A549 (cell line): ENCODE results near the gene ZNF543. TPM values are rescaled to one million over a fixed set of nuclear protein-coding genes. Genes with fewer than 3 reads are reported as not detected.

ENCODE experiments used
- ATAC-seq, 2 experiments: fragments of 200-7000 bp in 1 of 2; fragments of >200 bp in 1 of 2; cut with Nextera tagmentation in 1 of 2; cut with Tn5 transposase in 1 of 2; 3 replicates each; pipeline versions ENCODE4 v1.8.0 to v1.9.1; 2018 to 2020; ENCODE audit warnings: mild to moderate bottlenecking in 1 of 2, moderate library complexity in 1 of 2
- CTCF ChIA-PET: fragments of 300-600 bp; sonication (Branson Sonifier 250); formaldehyde crosslinking; extraction: SDS; loops from one replicate; lab custom pipeline; 2021; ENCODE audit warnings: antibody characterized with exemption, inconsistent platforms; lab: Yijun Ruan, JAX
- POLR2A ChIA-PET: fragments of 350-600 bp; formaldehyde crosslinking; extraction: SDS; loops from one replicate; lab custom pipeline; 2021; ENCODE audit warnings: antibody characterized with exemption, inconsistent platforms; lab: Yijun Ruan, JAX
- DNase-seq, 2 experiments: peaks; one replicate each; pipeline versions ENCODE4 v3.0.0 to v3.0.0-alpha.2; 2011 to 2016; ENCODE audit warnings: low read depth in 1 of 2, low spot score in 1 of 2
- FAIRE-seq: peaks from 2 replicates; lab custom pipeline; 2011; peaks lifted over from hg19 to GRCh38; lab: Jason Lieb, UNC
- H3K27ac ChIP-seq, 2 experiments: fragments of >200 bp; sonication (Bioruptor Twin); formaldehyde crosslinking; 3 replicates each; pipeline ENCODE4 v1.5.1; 2016 to 2017
- H3K4me1 ChIP-seq: fragments of >200 bp; sonication (Bioruptor Twin); formaldehyde crosslinking; 3 replicates; pipeline ENCODE4 v1.6.1; 2016
- H3K4me2 ChIP-seq: fragments of >200 bp; sonication (Bioruptor Twin); formaldehyde crosslinking; 3 replicates; pipeline ENCODE4 v1.6.1; 2016
- H3K4me3 ChIP-seq: fragments of >200 bp; sonication (Bioruptor Twin); formaldehyde crosslinking; 3 replicates; pipeline ENCODE4 v1.5.1; 2016
- H3K9me3 ChIP-seq: fragments of >200 bp; sonication (Bioruptor Twin); formaldehyde crosslinking; 3 replicates; pipeline ENCODE4 v1.6.1; 2016
- BHLHE40 ChIP-seq: IDR thresholded peaks from 2 replicates; pipeline ENCODE4 v1.6.1; 2012; ENCODE audit warnings: low read depth, low read length, inconsistent platforms
- CHD4 ChIP-seq: fragments of 200-600 bp; sonication (generic); IDR thresholded peaks from 2 replicates; pipeline ENCODE4 v1.6.1; 2016; ENCODE audit warnings: antibody characterized with exemption, mild to moderate bottlenecking, borderline replicate concordance
- FOSB ChIP-seq: fragments of 250-450 bp; sonication (Bioruptor Pico); IDR thresholded peaks from 2 replicates; pipeline ENCODE4 v1.5.0; 2020; ENCODE audit warnings: mild to moderate bottlenecking, moderate library complexity
- FOXS1 ChIP-seq: fragments of 250-450 bp; sonication (Bioruptor Pico); IDR thresholded peaks from 2 replicates; pipeline ENCODE4 v1.5.0; 2020; ENCODE audit warnings: mild to moderate bottlenecking, moderate library complexity
- GATA3 ChIP-seq: IDR thresholded peaks from 2 replicates; pipeline ENCODE4 v1.6.1; 2012; ENCODE audit warnings: borderline replicate concordance
- HES2 ChIP-seq: fragments of >200 bp; sonication (Bioruptor Twin); formaldehyde crosslinking; IDR thresholded peaks from 2 replicates; pipeline ENCODE4 v1.6.1; 2016
- HEYL ChIP-seq: fragments of 250-450 bp; sonication (Bioruptor Pico); IDR thresholded peaks from 2 replicates; pipeline ENCODE4 v1.8.0; 2021; ENCODE audit warnings: mild to moderate bottlenecking, moderate library complexity
- HOXA7 ChIP-seq: fragments of 250-450 bp; sonication (Bioruptor Pico); IDR thresholded peaks from 2 replicates; pipeline ENCODE4 v1.5.0; 2020; ENCODE audit warnings: mild to moderate bottlenecking, moderate library complexity
- MAFK ChIP-seq: fragments of 450-650 bp; IDR thresholded peaks from 2 replicates; pipeline ENCODE4 v1.6.1; 2014; ENCODE audit not compliant: partially characterized antibody
- PHF8 ChIP-seq: fragments of 200-600 bp; sonication (generic); IDR thresholded peaks from 2 replicates; pipeline ENCODE4 v1.6.1; 2016; ENCODE audit warnings: low read depth, mild to moderate bottlenecking, antibody characterized with exemption, moderate library complexity, borderline replicate concordance
- POLR2A ChIP-seq: IDR thresholded peaks from 2 replicates; pipeline ENCODE4 v1.6.1; 2012; ENCODE audit warnings: mild to moderate bottlenecking, low read length
- RAD21 ChIP-seq, 2 experiments: fragments of >200 bp in 1 of 2; sonication (Bioruptor Twin) in 1 of 2; formaldehyde crosslinking in 1 of 2; IDR thresholded peaks in 1 of 2; conservative IDR thresholded peaks in 1 of 2; 2 replicates in 1 of 2; 3 replicates in 1 of 2; pipeline ENCODE4 v1.6.1; 2012 to 2018; ENCODE audit warnings: inconsistent platforms in 1 of 2
- SMC3 ChIP-seq: fragments of >200 bp; sonication (Bioruptor Twin); formaldehyde crosslinking; IDR thresholded peaks from 3 replicates; pipeline ENCODE4 v1.6.1; 2018; ENCODE audit warnings: inconsistent platforms
- TFCP2L1 ChIP-seq: fragments of 250-450 bp; sonication (Bioruptor Pico); IDR thresholded peaks from 2 replicates; pipeline ENCODE4 v1.5.0; 2021; ENCODE audit warnings: mild to moderate bottlenecking
- WGBS: methylation state at CpG from one replicate; pipeline ENCODE4 v1.1.6; 2017; ENCODE audit errors: missing lambda C conversion rate; 5-methylcytosine and 5-hydroxymethylcytosine counted together
- polyA plus RNA-seq, 4 experiments: library from polyadenylated mRNA; depleted of rRNA in 3 of 4; stranded (reverse); fragments of >200 nt; fragmentation: RNase III in 1 of 4; extraction: RNeasy Plus Mini Kit Qiagen cat#74134 plus additional on column Dnase treatment in 1 of 4; gene quantifications; 2 replicates in 3 of 4; 3 replicates in 1 of 4; pipeline ENCODE4 v1.2.3, GENCODE V29; 2011 to 2017
- TF ChIP-seq, protein P1 (sequence below): fragments of 250-450 bp; sonication (Bioruptor Pico); IDR thresholded peaks from 2 replicates; pipeline ENCODE4 v1.5.0; 2021; ENCODE audit warnings: mild to moderate bottlenecking, moderate library complexity, borderline replicate concordance
- TF ChIP-seq, protein P2 (sequence below): IDR thresholded peaks from 2 replicates; pipeline ENCODE4 v1.6.1; 2012
- TF ChIP-seq, protein P3 (sequence below): fragments of >200 bp; sonication (Bioruptor Twin); formaldehyde crosslinking; IDR thresholded peaks from 3 replicates; pipeline ENCODE4 v1.6.1; 2016

Gene ZNF543
- polyA plus RNA-seq, 2 of the 4 experiments (the other 2 are of a cell fraction): 1.5 to 3.9 TPM

GRCh38 chr19:57377498-57378146, 57.4 kb downstream of the ZNF543 start:
- DNase-seq (no peak), FAIRE-seq (no peak), ATAC-seq (no peak)
- Histone ChIP-seq H3K27ac (no peak overlapping the region), H3K9me3 (peaks cover 96% of the 10 kb centered on the region), H3K4me1 (no peaks in the 10 kb centered on the region), H3K4me3 (no peak overlapping the region), H3K4me2 (no peak overlapping the region)
- no peak for TF ChIP-seq BHLHE40
- no peak for TF ChIP-seq MAFK
- TF ChIP-seq, protein P1, sequence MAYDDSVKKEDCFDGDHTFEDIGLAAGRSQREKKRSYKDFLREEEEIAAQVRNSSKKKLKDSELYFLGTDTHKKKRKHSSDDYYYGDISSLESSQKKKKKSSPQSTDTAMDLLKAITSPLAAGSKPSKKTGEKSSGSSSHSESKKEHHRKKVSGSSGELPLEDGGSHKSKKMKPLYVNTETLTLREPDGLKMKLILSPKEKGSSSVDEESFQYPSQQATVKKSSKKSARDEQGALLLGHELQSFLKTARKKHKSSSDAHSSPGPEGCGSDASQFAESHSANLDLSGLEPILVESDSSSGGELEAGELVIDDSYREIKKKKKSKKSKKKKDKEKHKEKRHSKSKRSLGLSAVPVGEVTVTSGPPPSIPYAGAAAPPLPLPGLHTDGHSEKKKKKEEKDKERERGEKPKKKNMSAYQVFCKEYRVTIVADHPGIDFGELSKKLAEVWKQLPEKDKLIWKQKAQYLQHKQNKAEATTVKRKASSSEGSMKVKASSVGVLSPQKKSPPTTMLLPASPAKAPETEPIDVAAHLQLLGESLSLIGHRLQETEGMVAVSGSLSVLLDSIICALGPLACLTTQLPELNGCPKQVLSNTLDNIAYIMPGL (CRISPR knock-in tag): no peak
- no peak for TF ChIP-seq RAD21 (conservative IDR thresholded peaks at IDR 0.05 in 1 of 2, IDR thresholded peaks at IDR 0.05 in 1 of 2)
- no peak for TF ChIP-seq HOXA7 (CRISPR knock-in tag)
- TF ChIP-seq FOSB (CRISPR knock-in tag): no peak
- no peak for TF ChIP-seq PHF8
- no peak for TF ChIP-seq POLR2A
- no peak for TF ChIP-seq HES2
- no peak; the same call in 1 of the 2 replicates for TF ChIP-seq GATA3
- TF ChIP-seq TFCP2L1: no peak
- TF ChIP-seq, protein P2, sequence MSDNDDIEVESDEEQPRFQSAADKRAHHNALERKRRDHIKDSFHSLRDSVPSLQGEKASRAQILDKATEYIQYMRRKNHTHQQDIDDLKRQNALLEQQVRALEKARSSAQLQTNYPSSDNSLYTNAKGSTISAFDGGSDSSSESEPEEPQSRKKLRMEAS: no peak
- no peak for TF ChIP-seq FOXS1 (CRISPR knock-in tag)
- TF ChIP-seq, protein P3, sequence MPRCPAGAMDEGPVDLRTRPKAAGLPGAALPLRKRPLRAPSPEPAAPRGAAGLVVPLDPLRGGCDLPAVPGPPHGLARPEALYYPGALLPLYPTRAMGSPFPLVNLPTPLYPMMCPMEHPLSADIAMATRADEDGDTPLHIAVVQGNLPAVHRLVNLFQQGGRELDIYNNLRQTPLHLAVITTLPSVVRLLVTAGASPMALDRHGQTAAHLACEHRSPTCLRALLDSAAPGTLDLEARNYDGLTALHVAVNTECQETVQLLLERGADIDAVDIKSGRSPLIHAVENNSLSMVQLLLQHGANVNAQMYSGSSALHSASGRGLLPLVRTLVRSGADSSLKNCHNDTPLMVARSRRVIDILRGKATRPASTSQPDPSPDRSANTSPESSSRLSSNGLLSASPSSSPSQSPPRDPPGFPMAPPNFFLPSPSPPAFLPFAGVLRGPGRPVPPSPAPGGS: no peak
- no peak for TF ChIP-seq CHD4
- TF ChIP-seq SMC3: no peak
- TF ChIP-seq HEYL (CRISPR knock-in tag): no peak
- POLR2A ChIA-PET: no interaction called here
- WGBS: 62% methylated on average over 3 of the region's 3 CpGs
- CTCF ChIA-PET: no interaction called here

Other genes starting within 250 kb of the ZNF543 start
- not detected in 2 replicates for gene USP29, start 200.5 kb upstream of the ZNF543 start, polyA plus RNA-seq (2011; rRNA removed)
- gene USP29, start 200.5 kb upstream of the ZNF543 start, polyA plus RNA-seq (2017; fragmentation: RNase III; extraction: RNeasy Plus Mini Kit Qiagen cat#74134 plus additional on column Dnase treatment): not detected in 3 replicates
- not detected in 2 replicates for gene ZIM3, start 175.3 kb upstream of the ZNF543 start, polyA plus RNA-seq (2011; rRNA removed)
- gene ZIM3, start 175.3 kb upstream of the ZNF543 start, polyA plus RNA-seq (2017; fragmentation: RNase III; extraction: RNeasy Plus Mini Kit Qiagen cat#74134 plus additional on column Dnase treatment): not detected in 3 replicates
- gene DUXA, start 153.0 kb upstream of the ZNF543 start, polyA plus RNA-seq (2011; rRNA removed): 0.09 TPM in 1 of 2 replicates, not detected in the other
- gene DUXA, start 153.0 kb upstream of the ZNF543 start, polyA plus RNA-seq (2017; fragmentation: RNase III; extraction: RNeasy Plus Mini Kit Qiagen cat#74134 plus additional on column Dnase treatment): not detected in 3 replicates
- gene ZNF264, start 129.0 kb upstream of the ZNF543 start, polyA plus RNA-seq (2011; rRNA removed): 9.1 and 10.0 TPM in 2 replicates
- gene ZNF264, start 129.0 kb upstream of the ZNF543 start, polyA plus RNA-seq (2017; fragmentation: RNase III; extraction: RNeasy Plus Mini Kit Qiagen cat#74134 plus additional on column Dnase treatment): 3.4 to 3.9 TPM (median 3.6 TPM) in 3 replicates
- 0.83 and 0.96 TPM in 2 replicates for gene AURKC, start 89.4 kb upstream of the ZNF543 start, polyA plus RNA-seq (2011; rRNA removed)
- 0.27 to 0.43 TPM (median 0.34 TPM) in 3 replicates for gene AURKC, start 89.4 kb upstream of the ZNF543 start, polyA plus RNA-seq (2017; fragmentation: RNase III; extraction: RNeasy Plus Mini Kit Qiagen cat#74134 plus additional on column Dnase treatment)
- 5.6 and 6.6 TPM in 2 replicates for gene ZNF805, start 79.8 kb upstream of the ZNF543 start, polyA plus RNA-seq (2011; rRNA removed)
- gene ZNF805, start 79.8 kb upstream of the ZNF543 start, polyA plus RNA-seq (2017; fragmentation: RNase III; extraction: RNeasy Plus Mini Kit Qiagen cat#74134 plus additional on column Dnase treatment): 1.1 to 1.5 TPM (median 1.5 TPM) in 3 replicates
- 16.1 and 23.4 TPM in 2 replicates for gene ZNF460, start 40.0 kb upstream of the ZNF543 start, polyA plus RNA-seq (2011; rRNA removed)
- gene ZNF460, start 40.0 kb upstream of the ZNF543 start, polyA plus RNA-seq (2017; fragmentation: RNase III; extraction: RNeasy Plus Mini Kit Qiagen cat#74134 plus additional on column Dnase treatment): 0.50 to 0.63 TPM (median 0.58 TPM) in 3 replicates
- 4.8 and 5.5 TPM in 2 replicates for gene ZNF304, start 30.8 kb downstream of the ZNF543 start, polyA plus RNA-seq (2011; rRNA removed)
- 2.1 to 2.3 TPM (median 2.3 TPM) in 3 replicates for gene ZNF304, start 30.8 kb downstream of the ZNF543 start, polyA plus RNA-seq (2017; fragmentation: RNase III; extraction: RNeasy Plus Mini Kit Qiagen cat#74134 plus additional on column Dnase treatment)
- gene TRAPPC2B, start 43.1 kb downstream of the ZNF543 start, polyA plus RNA-seq (2011; rRNA removed): 25.1 and 27.8 TPM in 2 replicates
- 12.2 to 15.7 TPM (median 14.5 TPM) in 3 replicates for gene TRAPPC2B, start 43.1 kb downstream of the ZNF543 start, polyA plus RNA-seq (2017; fragmentation: RNase III; extraction: RNeasy Plus Mini Kit Qiagen cat#74134 plus additional on column Dnase treatment)
- 2.9 TPM in 2 replicates for gene ZNF547, start 43.1 kb downstream of the ZNF543 start, polyA plus RNA-seq (2011; rRNA removed)
- 1.7 to 2.1 TPM (median 2.0 TPM) in 3 replicates for gene ZNF547, start 43.1 kb downstream of the ZNF543 start, polyA plus RNA-seq (2017; fragmentation: RNase III; extraction: RNeasy Plus Mini Kit Qiagen cat#74134 plus additional on column Dnase treatment)
- 9.6 and 11.3 TPM in 2 replicates for gene ZNF548, start 69.4 kb downstream of the ZNF543 start, polyA plus RNA-seq (2011; rRNA removed)
- 6.4 to 8.4 TPM (median 7.4 TPM) in 3 replicates for gene ZNF548, start 69.4 kb downstream of the ZNF543 start, polyA plus RNA-seq (2017; fragmentation: RNase III; extraction: RNeasy Plus Mini Kit Qiagen cat#74134 plus additional on column Dnase treatment)
- gene ZNF17, start 90.7 kb downstream of the ZNF543 start, polyA plus RNA-seq (2011; rRNA removed): 6.4 and 6.8 TPM in 2 replicates
- 3.8 to 4.1 TPM (median 4.0 TPM) in 3 replicates for gene ZNF17, start 90.7 kb downstream of the ZNF543 start, polyA plus RNA-seq (2017; fragmentation: RNase III; extraction: RNeasy Plus Mini Kit Qiagen cat#74134 plus additional on column Dnase treatment)
- gene ZNF749, start 114.9 kb downstream of the ZNF543 start, polyA plus RNA-seq (2011; rRNA removed): 25.2 and 30.9 TPM in 2 replicates
- 11.7 to 12.6 TPM (median 12.4 TPM) in 3 replicates for gene ZNF749, start 114.9 kb downstream of the ZNF543 start, polyA plus RNA-seq (2017; fragmentation: RNase III; extraction: RNeasy Plus Mini Kit Qiagen cat#74134 plus additional on column Dnase treatment)
- gene VN1R1, start 136.7 kb downstream of the ZNF543 start, polyA plus RNA-seq (2011; rRNA removed): 0.19 and 0.30 TPM in 2 replicates
- gene VN1R1, start 136.7 kb downstream of the ZNF543 start, polyA plus RNA-seq (2017; fragmentation: RNase III; extraction: RNeasy Plus Mini Kit Qiagen cat#74134 plus additional on column Dnase treatment): 0.04 to 0.16 TPM (median 0.05 TPM) in 3 replicates
- gene ZNF772, start 157.1 kb downstream of the ZNF543 start, polyA plus RNA-seq (2011; rRNA removed): 3.2 and 3.6 TPM in 2 replicates
- 2.0 to 2.3 TPM (median 2.3 TPM) in 3 replicates for gene ZNF772, start 157.1 kb downstream of the ZNF543 start, polyA plus RNA-seq (2017; fragmentation: RNase III; extraction: RNeasy Plus Mini Kit Qiagen cat#74134 plus additional on column Dnase treatment)
- gene ZNF419, start 167.3 kb downstream of the ZNF543 start, polyA plus RNA-seq (2011; rRNA removed): 11.8 and 12.1 TPM in 2 replicates
- gene ZNF419, start 167.3 kb downstream of the ZNF543 start, polyA plus RNA-seq (2017; fragmentation: RNase III; extraction: RNeasy Plus Mini Kit Qiagen cat#74134 plus additional on column Dnase treatment): 8.0 to 9.0 TPM (median 8.2 TPM) in 3 replicates
- gene ZNF773, start 179.5 kb downstream of the ZNF543 start, polyA plus RNA-seq (2011; rRNA removed): 8.4 and 9.2 TPM in 2 replicates
- gene ZNF773, start 179.5 kb downstream of the ZNF543 start, polyA plus RNA-seq (2017; fragmentation: RNase III; extraction: RNeasy Plus Mini Kit Qiagen cat#74134 plus additional on column Dnase treatment): 6.0 to 6.4 TPM (median 6.1 TPM) in 3 replicates
- gene ZNF549, start 206.9 kb downstream of the ZNF543 start, polyA plus RNA-seq (2011; rRNA removed): 3.7 and 3.9 TPM in 2 replicates
- gene ZNF549, start 206.9 kb downstream of the ZNF543 start, polyA plus RNA-seq (2017; fragmentation: RNase III; extraction: RNeasy Plus Mini Kit Qiagen cat#74134 plus additional on column Dnase treatment): 1.7 to 1.8 TPM (median 1.8 TPM) in 3 replicates
- 8.7 and 9.2 TPM in 2 replicates for gene ZNF550, start 239.4 kb downstream of the ZNF543 start, polyA plus RNA-seq (2011; rRNA removed)
- gene ZNF550, start 239.4 kb downstream of the ZNF543 start, polyA plus RNA-seq (2017; fragmentation: RNase III; extraction: RNeasy Plus Mini Kit Qiagen cat#74134 plus additional on column Dnase treatment): 4.7 to 5.3 TPM (median 5.2 TPM) in 3 replicates